Measurements from ENCODE around the gene LINGO1.

Gene LINGO1

GRCh38 chr15:77591968-77592613 is 40.6 kb downstream of the LINGO1 start:
- peak; percentile 47 for DNase-seq

- DNase-seq = no peak
These were observed 42.9 kb downstream of the LINGO1 start for GRCh38 chr15:77589839-77590238.

- DNase-seq = no peak
These were observed 44.6 kb downstream of the LINGO1 start for GRCh38 chr15:77588126-77588525.

- DNase-seq = no peak
These were observed 48.0 kb downstream of the LINGO1 start for GRCh38 chr15:77584691-77585090.

- DNase-seq = no peak
These were observed 48.5 kb downstream of the LINGO1 start for GRCh38 chr15:77584201-77584600.

GRCh38 chr15:77582763-77583162 is 49.9 kb downstream of the LINGO1 start:
- DNase-seq = no peak

- no peak for DNase-seq
These were observed 50.7 kb downstream of the LINGO1 start for GRCh38 chr15:77581896-77582569.

- peak; percentile 78 for DNase-seq
These were observed 51.6 kb downstream of the LINGO1 start for GRCh38 chr15:77580996-77581682.

- DNase-seq = no peak
These were observed 53.1 kb downstream of the LINGO1 start for GRCh38 chr15:77579498-77580188.

- no peak for DNase-seq
These were observed 53.9 kb downstream of the LINGO1 start for GRCh38 chr15:77578641-77579372.

GRCh38 chr15:77577366-77577950 is 55.3 kb downstream of the LINGO1 start:
- peak; percentile 72 for DNase-seq

- DNase-seq = no peak
These were observed 56.2 kb downstream of the LINGO1 start for GRCh38 chr15:77576538-77576937.

GRCh38 chr15:77575203-77575934 is 57.3 kb downstream of the LINGO1 start:
- DNase-seq = no peak

GRCh38 chr15:77574521-77575202 is 58.0 kb downstream of the LINGO1 start:
- DNase-seq = no peak

GRCh38 chr15:77573802-77574201 is 58.9 kb downstream of the LINGO1 start:
- no peak for DNase-seq

GRCh38 chr15:77572186-77572585 is 60.5 kb downstream of the LINGO1 start:
- DNase-seq = no peak

- no peak for DNase-seq
These were observed 61.0 kb downstream of the LINGO1 start for GRCh38 chr15:77571741-77572140.

GRCh38 chr15:77571181-77571580 is 61.5 kb downstream of the LINGO1 start:
- DNase-seq = no peak

- peak; percentile 84 for DNase-seq
These were observed 63.0 kb downstream of the LINGO1 start for GRCh38 chr15:77569729-77570125.

- DNase-seq = peak; percentile 59
These were observed 63.6 kb downstream of the LINGO1 start for GRCh38 chr15:77568973-77569728.

Measured in retina (tissue), 1 donor.